Measurements from ENCODE around the gene INSR.
"Not testable (repeated sequence)": the region's sequence is repeated elsewhere in the genome, so short reads cannot be mapped to it uniquely, and the experiment has no call there.

INSR gene

DNA sequence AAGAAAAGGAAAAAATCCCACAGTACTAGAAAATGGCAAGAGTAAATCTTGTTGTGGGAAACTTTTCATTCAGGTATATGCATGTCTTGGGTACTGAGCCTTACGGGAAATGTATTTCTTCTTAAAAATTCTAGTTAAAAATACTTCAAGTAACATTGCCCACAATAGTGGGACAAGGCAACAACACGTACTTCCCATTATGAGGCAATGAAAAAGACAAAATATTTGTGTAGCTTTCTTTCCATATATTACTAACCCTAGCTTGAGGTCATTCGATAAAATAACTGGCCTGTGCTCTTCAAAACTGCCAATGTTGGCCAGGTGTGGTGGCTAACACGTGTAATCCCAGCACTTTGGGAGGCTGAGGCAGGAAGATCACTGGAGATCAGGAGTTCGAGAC, 99.2 kb downstream of the INSR start:
- no peak for DNase-seq (ENCODE audit: low spot score)

DNA sequence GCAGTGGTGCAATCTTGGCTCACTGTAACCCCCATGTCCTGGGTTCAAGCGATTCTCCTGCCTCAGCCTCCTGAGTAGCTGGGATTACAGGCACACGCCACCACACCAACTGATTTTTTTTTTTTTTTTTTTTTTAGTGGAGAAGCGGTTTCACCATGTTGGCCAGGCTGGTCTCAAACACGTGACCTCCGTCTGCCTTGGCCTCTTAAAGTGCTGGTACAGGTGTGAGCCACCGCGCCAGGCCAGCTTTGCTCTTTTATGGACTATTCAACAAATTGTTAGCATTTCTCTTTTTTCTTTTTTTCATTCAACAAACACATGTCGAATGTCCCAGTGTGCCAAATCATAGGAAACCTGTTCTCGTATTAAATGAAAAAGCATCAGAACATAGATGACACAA, 99.6 kb downstream of the INSR start:
- DNase-seq (ENCODE audit: low spot score) = no peak

DNA sequence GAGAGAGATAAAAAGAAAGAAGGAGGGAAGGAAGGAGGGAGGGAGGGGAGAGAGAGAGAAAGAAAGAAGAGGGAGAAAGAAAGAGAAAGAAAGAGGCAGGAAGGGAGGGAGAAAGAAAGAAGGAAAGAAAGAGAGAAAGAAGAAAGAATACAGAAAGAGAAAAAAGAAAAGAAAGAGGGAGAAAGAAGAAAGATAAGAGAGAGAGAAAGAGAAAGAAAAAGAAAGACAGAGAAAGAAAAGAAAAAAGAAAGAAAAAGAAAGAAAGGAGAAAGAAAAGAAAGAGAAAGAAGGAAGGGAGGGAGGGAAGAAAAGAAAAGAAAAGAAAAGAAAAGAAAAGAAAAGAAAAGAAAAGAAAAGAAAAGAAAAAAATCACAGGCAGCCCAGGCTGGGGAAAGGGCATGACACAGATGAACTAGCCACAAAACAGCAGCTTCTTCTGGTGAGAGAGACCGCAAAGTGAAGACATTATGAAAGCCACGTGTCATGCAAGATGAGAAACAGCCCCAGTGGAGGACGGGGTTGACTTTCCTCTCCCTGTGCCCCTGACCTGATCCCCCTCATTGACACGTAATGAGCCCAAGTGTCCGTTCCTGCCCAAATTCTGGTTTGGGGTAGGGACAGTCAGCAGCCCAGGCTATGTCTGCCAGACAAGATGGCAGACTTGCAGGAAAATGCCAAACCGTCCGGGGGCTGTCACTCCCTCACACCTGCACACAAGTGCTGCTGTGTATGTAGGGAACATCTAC, 102.1 kb downstream of the INSR start:
- no peak for DNase-seq (ENCODE audit: low spot score)

DNA sequence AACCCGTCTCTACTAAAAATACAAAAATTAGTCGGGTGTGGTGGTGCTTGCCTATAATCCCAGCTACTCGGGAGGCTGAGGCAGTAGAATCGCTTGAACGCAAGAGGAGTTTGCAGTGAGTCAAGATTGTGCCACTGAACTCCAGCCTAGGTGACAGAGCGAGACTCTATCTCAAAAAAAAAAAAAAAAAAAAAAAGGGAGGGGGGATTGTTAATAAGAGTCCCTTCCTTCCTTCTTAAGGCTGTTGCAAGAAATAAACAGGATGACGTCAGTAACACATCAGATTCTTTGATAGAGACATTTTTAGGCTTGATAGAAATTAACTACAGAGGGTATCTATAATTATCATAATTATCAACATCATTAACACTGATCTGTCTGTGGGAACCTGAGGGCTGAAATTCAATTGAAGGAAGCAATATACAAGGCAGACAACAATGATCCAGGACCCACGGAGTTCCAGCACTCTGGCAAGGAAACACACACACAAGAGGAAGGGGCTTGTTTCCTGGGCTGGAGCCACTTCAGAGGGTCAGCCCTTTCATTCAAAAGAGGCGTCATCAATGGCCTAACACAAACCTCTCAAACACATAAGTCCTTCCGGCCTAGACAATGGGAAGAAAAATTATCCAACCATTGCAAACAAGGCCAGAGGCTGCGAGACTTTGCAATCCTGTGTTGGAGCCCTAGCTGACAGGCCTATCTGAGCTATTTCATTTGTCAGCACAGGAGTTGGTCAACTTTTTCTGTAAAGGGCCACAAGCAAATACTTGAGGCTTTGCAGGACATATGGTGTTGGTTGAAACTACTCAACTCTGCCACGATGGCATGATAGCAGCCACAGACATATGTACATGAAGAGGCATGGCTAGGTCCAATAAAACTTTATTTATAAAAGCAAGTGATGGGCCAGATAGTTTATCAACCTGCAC, 105.2 kb downstream of the INSR start:
- DNase-seq (ENCODE audit: low spot score) = no peak

DNA sequence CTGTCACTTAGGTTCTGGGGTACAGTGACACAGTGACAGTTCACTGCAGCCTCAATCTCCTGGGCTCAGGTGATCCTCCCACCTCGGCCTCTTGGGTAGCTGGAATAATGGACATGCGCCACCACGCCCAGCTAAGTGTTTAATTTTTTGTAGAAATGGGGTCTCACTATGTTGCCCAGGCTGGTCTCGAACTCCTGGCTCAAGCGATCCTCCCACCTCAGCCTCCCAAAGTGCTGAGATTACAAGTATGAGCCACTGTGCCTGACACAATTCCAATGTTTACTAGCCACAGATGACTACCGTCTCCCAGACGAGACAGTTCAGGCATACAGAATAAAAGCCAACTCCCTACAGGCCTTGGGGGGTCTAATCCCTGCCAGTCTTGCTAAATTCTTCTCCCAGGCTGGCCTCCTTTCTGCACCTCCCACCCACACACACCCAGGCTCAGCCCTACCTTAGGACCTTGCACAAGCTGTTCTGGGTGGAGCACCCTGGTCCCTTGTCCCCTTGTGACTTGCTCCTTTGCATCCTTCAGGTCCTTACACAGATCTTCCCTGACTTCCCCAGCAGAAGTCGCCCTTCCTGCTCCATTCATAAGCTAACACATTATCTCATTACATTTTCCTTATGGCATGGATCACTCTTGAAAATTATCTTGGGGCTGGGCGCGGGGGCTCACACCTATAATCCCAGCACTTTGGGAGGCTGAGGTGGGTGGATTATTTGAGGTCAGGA, 106.4 kb downstream of the INSR start:
- no peak for DNase-seq (ENCODE audit: low spot score)

DNA sequence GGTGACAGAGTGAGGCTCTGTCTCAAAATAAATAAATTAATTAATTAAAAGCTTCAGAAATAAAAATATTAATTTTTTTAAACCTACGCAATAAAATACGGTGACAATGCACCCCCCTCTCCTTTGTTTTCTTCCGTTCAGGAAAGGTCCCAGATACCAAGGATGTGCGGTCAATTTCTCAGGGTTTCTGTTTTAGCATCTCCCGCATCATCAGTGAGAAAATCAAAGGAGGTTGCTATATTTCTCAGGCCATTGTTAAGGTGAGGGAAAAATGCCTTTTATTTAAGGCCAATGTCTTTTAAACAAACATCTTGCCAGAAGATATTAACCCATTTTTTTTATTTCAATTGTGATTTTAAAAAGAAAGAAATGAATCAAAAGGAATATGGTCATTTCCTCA, 111.7 kb downstream of the INSR start:
- DNase-seq (ENCODE audit: low spot score) = no peak

DNA sequence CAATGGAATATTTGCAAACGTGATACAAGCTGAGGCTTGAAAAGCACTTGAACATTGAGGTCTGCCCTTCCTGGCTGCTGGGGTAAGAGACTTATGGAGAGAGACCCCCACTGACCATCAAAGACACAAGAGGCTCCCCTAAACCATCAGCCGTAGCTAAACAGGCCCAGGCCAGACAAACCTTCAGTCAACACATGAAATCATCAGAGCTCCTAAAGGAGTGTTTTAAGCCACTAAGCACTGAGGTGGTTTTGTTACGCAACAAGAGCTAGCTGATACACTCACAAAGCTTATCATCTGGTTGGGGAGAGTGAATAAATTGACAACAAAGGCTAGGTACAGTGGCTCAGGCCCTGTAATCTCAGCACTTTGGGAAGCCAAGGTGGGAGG, 114.3 kb downstream of the INSR start:
- DNase-seq (ENCODE audit: low spot score) = no peak

DNA sequence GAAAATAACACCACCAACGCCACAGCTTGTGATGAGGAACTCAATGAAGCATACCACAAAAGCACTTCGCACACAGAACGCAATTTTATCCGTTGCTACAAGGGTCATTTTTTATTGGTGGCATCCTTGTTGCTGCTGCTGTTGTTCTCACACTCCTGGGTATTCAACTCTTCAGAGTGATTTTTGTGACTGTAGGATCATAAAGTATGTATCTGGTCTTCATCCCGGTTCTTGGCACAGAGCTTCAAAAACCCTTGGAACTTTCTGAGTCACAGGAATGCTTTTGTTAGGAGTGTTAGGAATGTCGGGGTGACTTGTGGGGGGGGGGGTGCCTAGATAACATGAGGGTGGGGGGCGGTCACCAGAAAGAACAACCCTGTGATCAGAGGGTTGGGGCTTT, 116.3 kb downstream of the INSR start:
- DNase-seq (ENCODE audit: low spot score) = no peak

DNA sequence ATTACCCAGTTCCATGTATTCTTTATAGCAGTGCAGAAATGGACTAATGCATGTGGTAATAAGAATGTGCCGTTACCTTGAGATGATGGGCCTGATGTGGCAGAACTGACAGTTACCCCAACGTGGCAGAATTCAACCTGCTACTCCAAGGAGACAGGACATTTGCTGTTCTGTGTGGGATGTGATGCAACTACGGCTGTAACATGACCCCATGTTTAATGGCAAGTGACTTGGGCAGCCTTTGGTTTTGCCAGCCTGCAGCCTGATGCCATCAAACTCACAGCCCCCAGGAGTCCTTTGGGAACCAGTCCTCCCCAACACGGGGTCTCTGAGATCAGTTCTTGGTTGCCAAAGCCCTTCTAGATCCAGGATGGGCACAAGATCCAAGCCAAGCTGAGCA, 117.4 kb downstream of the INSR start:
- DNase-seq (ENCODE audit: low spot score) = no peak

DNA sequence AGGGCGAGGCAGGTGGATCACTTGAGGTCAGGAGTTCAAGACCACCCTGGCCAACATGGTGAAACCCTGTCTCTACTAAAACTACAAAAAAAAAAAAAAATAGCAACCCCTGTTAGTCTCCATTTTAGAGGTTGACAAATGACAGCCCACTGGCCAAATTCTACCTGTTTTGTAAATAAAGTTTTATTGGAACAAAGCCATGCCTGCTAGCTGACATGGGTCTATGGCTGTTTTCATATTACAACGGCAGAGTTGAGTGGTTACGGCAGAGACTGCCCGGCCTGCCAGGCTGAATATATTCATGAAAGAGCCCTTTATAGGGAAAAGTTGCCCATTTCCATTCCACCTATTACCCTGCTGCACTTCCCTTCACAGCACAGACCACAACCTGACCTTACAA, 121.4 kb downstream of the INSR start:
- no peak for DNase-seq (ENCODE audit: low spot score)

DNA sequence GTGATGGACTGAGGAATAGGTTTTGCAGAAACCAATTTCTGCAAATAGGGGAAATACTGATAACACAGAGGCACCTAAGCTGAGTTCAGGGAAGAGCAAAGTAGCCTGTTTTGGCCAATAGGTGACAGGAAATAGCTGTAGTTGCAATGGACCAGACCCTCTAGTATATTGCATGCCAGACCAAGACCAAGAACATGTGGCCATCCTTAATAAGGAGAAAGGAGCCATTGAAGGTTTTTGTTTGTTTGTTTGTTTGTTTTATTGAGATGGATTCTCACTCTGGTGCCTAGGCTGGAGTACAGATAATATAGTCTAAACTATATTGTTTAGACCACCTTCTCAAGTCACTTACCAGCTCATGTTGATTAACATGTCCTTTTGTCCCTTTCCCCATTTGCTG, 123.2 kb downstream of the INSR start:
- no peak for DNase-seq (ENCODE audit: low spot score)

DNA sequence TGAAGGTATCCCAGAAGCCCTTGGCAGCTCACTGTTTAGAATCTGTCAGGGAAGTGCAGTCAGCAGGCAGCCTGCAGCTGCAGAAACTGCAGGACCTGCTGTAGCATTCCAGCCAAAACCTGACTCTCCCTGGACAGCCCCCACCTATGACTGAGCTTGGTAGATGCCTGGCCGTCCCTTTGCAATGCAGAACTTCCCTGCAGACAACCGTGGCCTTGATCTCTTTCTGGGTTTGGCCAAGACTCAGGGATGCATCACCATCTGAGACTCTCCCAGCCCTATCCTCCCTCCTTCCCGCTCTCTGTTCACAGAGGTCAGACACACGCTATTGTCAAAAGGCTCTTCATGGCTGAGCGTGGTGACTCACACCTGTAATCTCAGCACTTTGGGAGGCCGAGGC, 125.3 kb downstream of the INSR start:
- no peak for DNase-seq (ENCODE audit: low spot score)

DNA sequence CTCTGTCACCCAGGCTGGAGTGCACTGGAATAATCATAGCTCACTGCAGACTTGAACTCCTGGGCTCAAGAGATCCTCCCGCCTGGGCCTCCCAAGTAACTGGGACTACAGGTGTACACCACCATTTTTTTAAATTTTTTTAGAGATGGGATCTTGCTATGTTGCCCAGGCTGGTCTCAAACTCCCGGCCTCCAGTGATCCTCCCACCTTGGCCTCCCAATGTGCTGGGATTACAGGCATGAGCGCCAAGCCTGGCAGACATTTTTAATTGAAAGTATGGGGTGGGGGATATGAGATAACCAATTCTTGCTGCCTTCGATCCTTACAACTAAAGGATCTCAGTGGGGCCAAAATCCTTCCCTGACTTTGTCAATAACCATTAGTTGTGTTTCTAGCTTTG, 132.9 kb downstream of the INSR start:
- no peak for DNase-seq (ENCODE audit: low spot score)

DNA sequence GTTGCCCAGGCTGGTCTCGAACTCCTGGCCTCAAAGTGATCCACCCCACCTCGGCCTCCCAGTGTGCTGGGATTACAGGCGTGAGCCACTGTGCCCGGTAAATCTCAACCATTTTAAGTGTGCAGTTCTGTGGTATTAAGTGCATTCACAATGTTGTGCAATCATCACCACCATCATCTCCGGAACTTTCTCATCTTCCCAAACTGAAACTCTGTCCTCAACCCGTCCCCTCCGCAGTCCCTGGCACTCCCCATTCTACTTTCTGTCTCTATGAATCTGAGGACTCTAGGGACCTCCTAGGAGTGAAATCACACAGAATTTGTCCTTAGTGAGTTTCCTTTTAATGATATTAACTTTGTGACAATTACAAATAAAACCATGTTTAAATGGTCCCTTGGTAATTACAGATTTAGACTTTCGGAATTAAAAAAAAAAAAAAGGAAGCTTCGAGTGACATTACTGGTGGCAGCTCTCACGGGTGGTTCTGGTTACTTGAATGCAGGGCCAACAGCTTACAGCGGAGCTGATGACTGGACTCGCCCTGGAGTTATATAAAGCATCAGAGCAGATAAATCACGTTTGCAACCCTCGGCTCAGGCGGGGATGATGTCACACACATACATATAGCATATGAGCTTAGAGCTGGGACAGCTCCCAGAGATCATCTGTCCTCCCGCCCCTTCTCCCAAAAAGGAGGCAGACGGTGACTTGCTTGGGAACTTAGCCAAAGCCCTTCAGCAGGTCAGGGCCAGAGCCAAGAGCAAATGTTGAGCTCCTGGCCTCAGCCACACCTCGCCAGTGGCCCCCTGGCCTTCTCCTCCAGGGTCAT, 134.9 kb downstream of the INSR start:
- DNase-seq (ENCODE audit: low spot score) = no peak

DNA sequence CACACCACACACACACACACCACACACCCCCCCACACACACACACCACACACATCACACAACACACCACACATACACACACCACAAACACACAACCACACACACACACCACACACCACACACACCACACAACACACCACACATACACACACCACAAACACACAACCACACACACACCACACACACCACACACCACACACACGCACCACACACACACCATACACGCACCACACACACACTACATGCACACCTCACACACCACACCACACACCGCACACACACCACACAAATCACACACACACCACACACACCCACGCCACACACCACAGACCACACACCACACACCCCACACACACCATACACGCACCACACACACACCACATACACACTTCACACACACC, 141.2 kb downstream of the INSR start:
- DNase-seq (ENCODE audit: low spot score) = no peak

DNA sequence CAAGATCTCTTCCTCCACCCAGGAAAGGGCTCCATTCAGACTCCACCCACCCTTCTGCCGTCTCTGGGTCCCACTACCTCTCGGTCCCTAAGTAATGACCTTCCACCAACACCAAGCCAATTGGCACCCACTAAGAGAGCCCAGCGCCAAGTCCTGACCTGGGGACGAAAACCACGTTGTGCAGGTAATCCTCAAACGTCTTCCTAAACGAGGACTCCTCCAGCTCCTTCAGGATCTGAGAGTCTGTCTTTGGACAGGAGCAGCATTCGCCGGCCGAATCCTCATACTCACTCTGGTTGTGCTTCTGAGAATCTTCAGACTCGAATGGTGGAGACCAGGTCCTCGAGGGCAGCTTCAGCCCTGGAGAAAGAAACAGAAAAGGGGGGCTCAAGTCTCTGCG, 141.6 kb downstream of the INSR start:
- DNase-seq (ENCODE audit: low spot score) = no peak

DNA sequence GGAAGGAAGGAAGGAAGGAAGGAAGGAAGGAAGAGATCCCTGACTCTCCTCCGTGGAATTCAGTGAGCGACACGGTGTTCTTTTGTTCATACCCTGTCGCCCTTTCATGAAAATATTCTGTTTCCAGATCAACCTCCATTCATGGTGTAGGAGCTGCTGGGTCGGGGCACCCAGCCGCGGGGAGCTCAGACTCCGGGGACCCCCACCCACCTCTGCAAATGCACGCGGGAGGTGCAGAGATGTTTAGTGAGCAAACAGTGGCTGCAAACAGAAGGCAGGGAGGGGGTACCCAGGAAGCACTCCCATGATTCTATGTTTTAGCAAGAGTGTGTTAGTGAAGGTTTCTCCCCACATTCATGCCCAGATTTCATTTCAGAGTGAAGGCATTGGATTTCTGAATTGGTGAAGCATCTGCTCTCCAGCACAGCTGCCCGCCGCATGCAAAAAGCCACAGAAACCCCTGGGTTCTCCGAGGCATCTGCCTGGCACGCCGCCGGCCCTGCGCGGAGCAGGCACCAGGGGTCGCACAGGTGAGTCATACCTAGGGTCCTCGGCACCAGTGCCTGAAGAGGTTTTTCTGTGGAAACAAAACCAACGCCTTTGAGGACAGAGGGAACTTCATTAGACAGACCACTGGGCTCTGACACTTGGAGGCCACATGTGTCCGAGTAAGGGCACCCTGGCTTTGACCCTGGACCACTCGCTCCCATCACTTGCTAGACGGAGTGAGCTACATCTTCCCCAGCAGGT, 144.1 kb downstream of the INSR start:
- no peak for DNase-seq (ENCODE audit: low spot score)

DNA sequence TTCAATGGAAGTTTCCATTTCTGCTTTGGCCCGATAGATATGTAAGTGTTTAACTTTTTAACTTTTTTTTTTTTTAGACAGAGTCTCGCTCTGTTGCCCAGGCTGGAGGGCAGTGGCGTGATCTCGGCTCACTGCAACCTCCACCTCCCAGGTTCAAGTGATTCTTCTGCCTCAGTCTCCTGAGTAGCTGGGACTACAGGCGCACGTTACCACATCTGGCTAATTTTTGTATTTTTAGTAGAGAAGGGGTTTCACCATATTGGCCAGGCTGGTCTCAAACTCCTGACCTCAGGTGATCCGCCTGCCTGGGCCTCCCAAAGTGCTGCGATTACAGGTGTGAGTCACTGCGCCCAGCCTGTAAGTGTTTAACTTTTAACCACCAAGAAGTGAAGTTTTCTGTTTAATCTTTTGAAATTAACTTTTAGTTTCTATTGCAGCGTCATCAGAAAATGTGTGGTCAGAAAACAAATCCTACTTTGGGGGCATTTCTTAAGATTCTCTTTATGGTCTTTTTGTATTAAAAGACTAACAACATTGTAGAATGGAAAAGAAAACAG, 147.0 kb downstream of the INSR start:
- DNase-seq (ENCODE audit: low spot score) = not testable (repeated sequence)

DNA sequence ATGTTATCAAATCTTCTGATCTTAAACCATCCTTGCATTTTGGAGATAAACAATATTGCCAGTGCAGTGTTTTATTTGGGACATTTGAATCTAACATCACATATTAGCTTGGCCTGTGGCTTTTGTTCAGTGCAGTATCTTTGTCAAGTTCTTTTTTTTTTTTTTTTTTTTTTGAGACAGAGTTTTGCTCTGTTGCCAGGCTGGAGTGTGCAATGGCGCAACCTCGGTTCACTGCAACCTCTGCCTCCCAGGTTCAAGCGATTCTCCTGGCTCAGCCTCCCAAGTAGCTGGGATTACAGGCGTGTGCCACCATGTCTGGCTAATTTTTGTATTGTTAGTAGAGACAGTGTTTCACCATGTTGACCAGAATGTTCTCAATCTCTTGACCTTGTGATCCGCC, 148.1 kb downstream of the INSR start:
- not testable (repeated sequence) for DNase-seq (ENCODE audit: low spot score)

DNA sequence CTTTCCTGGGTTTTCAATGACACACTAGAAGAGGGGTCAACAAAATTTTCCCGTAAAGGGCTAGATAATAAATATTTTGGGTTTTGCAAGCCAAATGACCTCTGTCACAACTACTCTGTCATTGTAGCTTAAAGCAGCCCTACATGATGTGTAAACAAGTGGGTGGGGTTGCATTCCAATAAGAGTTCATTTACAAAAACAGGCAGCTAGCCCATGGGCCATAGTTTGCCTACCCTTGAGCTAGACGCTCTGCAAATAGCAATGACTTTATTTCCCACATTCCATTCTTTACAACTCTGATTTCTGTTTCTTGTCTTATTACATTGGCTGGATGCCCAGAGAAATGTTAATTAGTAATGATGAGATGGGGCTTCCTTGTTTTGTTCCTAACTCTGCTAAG, 148.7 kb downstream of the INSR start:
- DNase-seq (ENCODE audit: low spot score) = peak; percentile 46

DNA sequence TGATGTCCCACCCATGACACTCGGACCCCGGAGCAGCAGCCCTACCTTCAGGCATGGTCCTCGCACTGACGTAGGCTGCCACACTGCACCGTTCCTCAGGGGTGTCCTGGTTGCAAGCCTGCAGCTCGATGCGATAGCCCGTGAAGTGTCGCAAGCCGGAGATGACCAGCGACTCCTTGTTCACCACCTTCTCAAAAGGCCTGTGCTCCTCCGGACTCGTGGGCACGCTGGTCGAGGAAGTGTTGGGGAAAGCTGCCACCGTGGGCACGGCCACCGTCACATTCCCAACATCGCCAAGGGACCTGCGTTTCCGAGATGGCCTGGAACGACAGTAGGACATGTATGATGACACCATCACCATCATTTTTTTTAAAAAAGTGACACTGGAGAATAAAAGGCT, 151.4 kb downstream of the INSR start:
- DNase-seq (ENCODE audit: low spot score) = no peak

All from HuH-7 (cell line).